A549 (cell line): ENCODE measurements around the gene SSBP3.

Experiments used
- POLR2A ChIP-seq: IDR thresholded peaks from 2 replicates; pipeline ENCODE4 v1.6.1; 2012; ENCODE audit warnings: mild to moderate bottlenecking, low read length
- RNF2 ChIP-seq: fragments of 200-600 bp; sonication (generic); IDR thresholded peaks from 2 replicates; pipeline ENCODE4 v1.6.1; 2016; ENCODE audit warnings: low read depth, mild to moderate bottlenecking, antibody characterized with exemption, moderate library complexity, borderline replicate concordance
- USF2 ChIP-seq: fragments of 450-650 bp; IDR thresholded peaks from 2 replicates; pipeline ENCODE4 v1.6.1; 2014; ENCODE audit warnings: antibody characterized with exemption
- TF ChIP-seq, protein P1 (sequence below): fragments of 200-600 bp; sonication (generic); IDR thresholded peaks from 2 replicates; pipeline ENCODE4 v1.6.1; 2016; ENCODE audit warnings: antibody characterized with exemption, mild to moderate bottlenecking, moderate library complexity

GRCh38 chr1:54361342-54361741 lies 44.9 kb downstream of the SSBP3 start:
- TF ChIP-seq RNF2 (no peak), POLR2A (no peak), USF2 (no peak)
- TF ChIP-seq, protein P1, sequence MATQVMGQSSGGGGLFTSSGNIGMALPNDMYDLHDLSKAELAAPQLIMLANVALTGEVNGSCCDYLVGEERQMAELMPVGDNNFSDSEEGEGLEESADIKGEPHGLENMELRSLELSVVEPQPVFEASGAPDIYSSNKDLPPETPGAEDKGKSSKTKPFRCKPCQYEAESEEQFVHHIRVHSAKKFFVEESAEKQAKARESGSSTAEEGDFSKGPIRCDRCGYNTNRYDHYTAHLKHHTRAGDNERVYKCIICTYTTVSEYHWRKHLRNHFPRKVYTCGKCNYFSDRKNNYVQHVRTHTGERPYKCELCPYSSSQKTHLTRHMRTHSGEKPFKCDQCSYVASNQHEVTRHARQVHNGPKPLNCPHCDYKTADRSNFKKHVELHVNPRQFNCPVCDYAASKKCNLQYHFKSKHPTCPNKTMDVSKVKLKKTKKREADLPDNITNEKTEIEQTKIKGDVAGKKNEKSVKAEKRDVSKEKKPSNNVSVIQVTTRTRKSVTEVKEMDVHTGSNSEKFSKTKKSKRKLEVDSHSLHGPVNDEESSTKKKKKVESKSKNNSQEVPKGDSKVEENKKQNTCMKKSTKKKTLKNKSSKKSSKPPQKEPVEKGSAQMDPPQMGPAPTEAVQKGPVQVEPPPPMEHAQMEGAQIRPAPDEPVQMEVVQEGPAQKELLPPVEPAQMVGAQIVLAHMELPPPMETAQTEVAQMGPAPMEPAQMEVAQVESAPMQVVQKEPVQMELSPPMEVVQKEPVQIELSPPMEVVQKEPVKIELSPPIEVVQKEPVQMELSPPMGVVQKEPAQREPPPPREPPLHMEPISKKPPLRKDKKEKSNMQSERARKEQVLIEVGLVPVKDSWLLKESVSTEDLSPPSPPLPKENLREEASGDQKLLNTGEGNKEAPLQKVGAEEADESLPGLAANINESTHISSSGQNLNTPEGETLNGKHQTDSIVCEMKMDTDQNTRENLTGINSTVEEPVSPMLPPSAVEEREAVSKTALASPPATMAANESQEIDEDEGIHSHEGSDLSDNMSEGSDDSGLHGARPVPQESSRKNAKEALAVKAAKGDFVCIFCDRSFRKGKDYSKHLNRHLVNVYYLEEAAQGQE = no peak
